Right lobe of liver (tissue), 6 donors: ENCODE data around the gene CENPP. TPM values are rescaled to one million over a fixed set of nuclear protein-coding genes. Genes with fewer than 3 reads are reported as not detected.

ENCODE experiments used
- ATAC-seq, 4 donors: fragments of 200-7000 bp; cut with Tn5 transposase; one replicate each; pipeline ENCODE4 v1.9.1; 2020; ENCODE audit warnings: mild to moderate bottlenecking in 4 of 4, moderate library complexity in 4 of 4
- DNase-seq, 3 donors: peaks; one replicate each; pipeline ENCODE4 v3.0.0-alpha.2; 2020
- H3K27ac ChIP-seq, 3 donors: fragments of 200-600 bp; one replicate each; pipeline ENCODE4 v1.8.0; 2022
- H3K27me3 ChIP-seq, 2 donors: fragments of 200-600 bp; one replicate each; pipeline ENCODE4 v1.8.0; 2022
- H3K36me3 ChIP-seq, 4 donors: fragments of 200-600 bp; sonication (generic) in 1 of 4; one replicate each; pipeline versions ENCODE4 v1.5.1 to v1.8.0; 2017 to 2022; ENCODE audit warnings: control low read depth in 1 of 4
- H3K4me1 ChIP-seq, 4 donors: fragments of 200-600 bp; sonication (generic) in 1 of 4; one replicate each; pipeline versions ENCODE4 v1.5.1 to v1.8.0; 2017 to 2022; ENCODE audit warnings: control low read depth in 1 of 4
- H3K4me3 ChIP-seq, 3 donors: fragments of 200-600 bp; one replicate each; pipeline ENCODE4 v1.8.0; 2022
- H3K9me3 ChIP-seq, 4 donors: fragments of 200-600 bp; sonication (generic) in 1 of 4; one replicate each; pipeline versions ENCODE4 v1.5.1 to v1.8.0; 2017 to 2022; ENCODE audit warnings: control low read depth in 1 of 4
- CTCF ChIP-seq, 4 donors: fragments of 200-600 bp in 3 of 4; fragments of 450-650 bp in 1 of 4; IDR thresholded peaks; one replicate each; pipeline versions ENCODE4 v1.5.1 to v1.8.0; 2016 to 2022; ENCODE audit warnings: antibody characterized with exemption in 4 of 4, mild to moderate bottlenecking in 2 of 4
- POLR2A ChIP-seq: fragments of 450-650 bp; IDR thresholded peaks from one replicate; pipeline ENCODE4 v1.6.1; 2017; ENCODE audit warnings: antibody characterized with exemption, mild to moderate bottlenecking
- WGBS: methylation state at CpG from one replicate; pipeline ENCODE4 v1.1.6; 2018; ENCODE audit warnings: low coverage, low lambda C conversion rate; ENCODE audit not compliant: insufficient coverage; ENCODE audit errors: missing lambda C conversion rate; 5-methylcytosine and 5-hydroxymethylcytosine counted together
- intact Hi-C, 2 donors: fragments of 100-400 bp; cut with DNase I; formaldehyde crosslinking; loops; one replicate each; pipeline versions ENCODE4 v1.11.2 to v1.14.1; 2022
- total RNA-seq, 6 experiments: library from RNA; depleted of rRNA in 2 of 6; stranded (reverse); fragments of >200 nt in 2 of 6; fragmentation: NEBNext Ultra II Directional in 3 of 6; extraction: Animal tissue kit (Norgen Biotek cat#: 25700) in 3 of 6; gene quantifications; one replicate each; pipeline versions ENCODE4 v1.1.0 to v1.2.4, GENCODE V29; 2016 to 2023
- donor health status: DM: no; HTN: yes; CAD: no.
- donor health status: DM: no; HTN: no; CAD: no.
- donor health status: DM: no; HTN: no; CAD: no.
- donor health status: DM: no; HTN: yes; CAD: no.
- donor health status: DM: no; HTN: yes; CAD: no.

Gene CENPP
- total RNA-seq, 6 experiments from 2014 or later, result 1.0 to 3.7 (median 1.5) TPM

- 72% methylated on average over 2 of the region's 2 CpGs for WGBS
- Histone ChIP-seq H3K9me3 (no peaks in the 10 kb centered on the region), H3K4me3 (no peak overlapping the region), H3K27me3 (no peaks in the 10 kb centered on the region), H3K4me1 (peaks cover 0 to 4% (median 0%) of the 10 kb centered on the region in 4 donors), H3K36me3 (no peaks in the 10 kb centered on the region), H3K27ac (no peak overlapping the region)
- TF ChIP-seq CTCF (IDR thresholded peaks at IDR 0.05) (no peak), POLR2A (no peak)
- DNase-seq, result no peak
- no peak for ATAC-seq
- intact Hi-C loops, result loop anchor here in 1 of 2 donors (10.0 kb wide), 1 partner anchor 132 kb away; no protein-coding TSS in a partner anchor
Measured at GRCh38 chr9:92503156-92503555, 177.4 kb downstream of the CENPP start.

DNA sequence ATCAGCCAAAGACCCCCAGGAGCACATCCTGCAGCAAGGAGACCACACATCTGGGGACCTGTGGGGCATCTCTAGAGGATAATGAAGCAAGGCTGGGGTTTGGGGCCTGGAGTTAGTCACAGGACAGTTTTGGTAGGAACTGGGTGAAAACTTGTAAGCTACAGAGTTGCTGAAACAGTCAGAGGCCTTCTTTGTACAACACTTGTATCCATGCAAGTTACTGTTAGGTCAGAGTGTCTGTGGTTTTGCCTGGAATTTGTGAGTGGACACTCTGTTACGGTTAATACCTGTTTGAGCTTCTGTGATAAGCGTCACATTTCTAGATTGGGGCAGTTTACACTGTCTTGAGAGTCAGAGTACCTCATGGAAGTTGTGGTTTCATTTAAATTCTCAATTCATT is 179.1 kb downstream of the CENPP start:
- Histone ChIP-seq H3K4me3 (no peak overlapping the region), H3K27me3 (no peaks in the 10 kb centered on the region), H3K36me3 (no peaks in the 10 kb centered on the region), H3K4me1 (peaks cover 0 to 4% (median 0%) of the 10 kb centered on the region in 4 donors), H3K9me3 (no peaks in the 10 kb centered on the region), H3K27ac (no peak overlapping the region)
- TF ChIP-seq CTCF (IDR thresholded peaks at IDR 0.05), result no peak
- no peak for TF ChIP-seq POLR2A
- 100% methylated on average over 2 of the region's 2 CpGs for WGBS
- intact Hi-C loops, result loop anchor here in 1 of 2 donors (10.0 kb wide), 1 partner anchor 130 kb away; no protein-coding TSS in a partner anchor
- DNase-seq, result no peak
- ATAC-seq, result no peak

DNA sequence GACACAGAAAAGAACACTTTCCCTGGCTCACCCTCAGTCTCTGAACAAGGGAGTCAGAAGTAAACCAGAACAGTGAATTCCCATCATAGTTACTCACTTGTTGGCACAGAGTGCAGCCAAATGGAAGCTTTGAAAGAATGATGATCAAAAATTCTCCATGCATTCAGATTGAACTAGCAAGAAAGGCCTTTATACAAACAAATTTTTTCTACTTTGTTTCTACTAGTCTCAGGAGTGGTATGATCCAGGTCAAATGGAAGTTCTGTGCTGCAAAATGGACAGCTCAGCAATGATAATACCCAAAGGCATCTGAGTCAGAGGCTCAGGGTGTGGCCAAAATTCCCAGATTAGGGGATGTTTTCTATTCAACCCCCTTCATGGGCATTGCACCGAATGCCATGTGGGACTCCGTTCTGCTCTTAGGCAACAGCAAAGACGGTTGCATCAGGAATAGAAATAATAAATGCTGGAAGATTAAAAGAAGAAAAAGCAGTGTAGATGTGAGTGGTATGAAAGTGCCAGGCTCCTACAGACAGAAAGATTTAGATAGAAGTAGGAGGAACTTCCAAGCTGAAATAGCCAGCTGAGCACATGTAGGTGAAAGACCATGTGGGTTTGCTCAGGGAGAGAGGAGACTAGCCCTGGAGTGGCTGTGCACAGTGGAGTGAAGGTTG is 180.6 kb downstream of the CENPP start:
- Histone ChIP-seq H3K36me3 (no peaks in the 10 kb centered on the region), H3K4me1 (peaks cover 0 to 4% (median 0%) of the 10 kb centered on the region in 4 donors), H3K9me3 (no peaks in the 10 kb centered on the region), H3K4me3 (no peak overlapping the region), H3K27ac (no peak overlapping the region), H3K27me3 (no peaks in the 10 kb centered on the region)
- DNase-seq (no peak), ATAC-seq (peak in 1 of 4 donors; percentile 29)
- intact Hi-C loops, result loop anchor here in 1 of 2 donors (10.0 kb wide), 1 partner anchor 128 kb away; no protein-coding TSS in a partner anchor
- no peak for TF ChIP-seq POLR2A
- no peak for TF ChIP-seq CTCF (IDR thresholded peaks at IDR 0.05)
- whole genome bisulfite sequencing, result 62% methylated on average over 3 of the region's 3 CpGs

GRCh38 chr9:92507005-92507404 is 181.3 kb downstream of the CENPP start:
- peak in 2 of 4 donors; percentile 28 to 65 for ATAC-seq
- Histone ChIP-seq H3K36me3 (no peaks in the 10 kb centered on the region), H3K27me3 (no peaks in the 10 kb centered on the region), H3K9me3 (no peaks in the 10 kb centered on the region), H3K27ac (no peak overlapping the region), H3K4me1 (peaks cover 0 to 4% (median 0%) of the 10 kb centered on the region in 4 donors), H3K4me3 (no peak overlapping the region)
- 80% methylated on average over 2 of the region's 2 CpGs for WGBS
- no peak for DNase-seq
- TF ChIP-seq POLR2A, result no peak
- peak in 1 of 4 donors; percentile 14 for TF ChIP-seq CTCF (IDR thresholded peaks at IDR 0.05)
- intact Hi-C loops, result loop anchor here in 1 of 2 donors (10.0 kb wide), 1 partner anchor 128 kb away; no protein-coding TSS in a partner anchor
